NCI-H510A (cell line): Measurements from ENCODE around the gene PRAC1.
A peak's percentile ranks its signal among the peaks of the same experiment; 100 is the strongest.

Source experiments
- DNase-seq: peaks from one replicate; lab custom pipeline; 2025; lab: John Stamatoyannopoulos, UW

The PRAC1 gene

DNA sequence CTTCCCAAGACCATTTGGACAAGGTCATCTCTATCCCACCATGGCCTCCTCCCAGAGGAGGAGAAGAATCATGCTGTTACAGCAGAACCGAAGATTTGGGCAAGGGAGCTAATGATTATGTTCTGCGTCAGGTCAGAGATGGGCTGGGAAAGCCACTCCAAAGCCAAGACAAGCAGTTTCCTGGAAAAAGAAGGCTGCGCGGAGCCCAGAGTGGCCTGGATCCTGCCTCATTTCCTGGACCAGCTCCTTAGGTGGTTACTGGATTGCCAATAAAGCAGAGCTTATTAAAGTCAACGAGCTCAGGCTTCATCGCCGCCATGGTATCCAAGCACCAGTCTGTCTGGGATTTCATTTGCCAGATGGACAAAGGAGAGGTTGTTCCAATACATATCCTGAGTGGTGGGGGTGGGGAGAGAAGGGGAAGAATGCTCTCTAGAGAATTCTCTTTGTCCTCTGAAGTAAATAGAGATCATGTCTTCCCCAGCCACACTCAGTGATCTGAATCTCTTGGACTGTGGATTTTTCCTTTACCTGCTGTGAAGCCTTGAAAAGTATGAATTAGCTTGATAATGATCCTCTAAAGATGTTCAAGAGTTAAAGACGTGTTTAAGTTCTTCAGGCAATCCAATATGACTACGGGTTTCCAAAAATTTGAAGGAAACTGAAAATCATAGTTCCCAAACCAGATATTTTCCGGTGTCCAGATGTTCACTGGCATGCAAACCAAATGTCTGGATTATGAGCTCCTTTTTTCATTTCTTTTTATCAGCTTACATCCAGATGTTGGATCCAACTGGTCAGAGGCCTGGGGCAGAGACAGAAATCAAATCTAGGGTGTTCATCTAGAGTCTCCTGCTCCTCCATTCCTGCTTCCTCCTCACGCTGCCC lies 17.7 kb downstream of the PRAC1 start:
- DNase-seq = no peak

DNA sequence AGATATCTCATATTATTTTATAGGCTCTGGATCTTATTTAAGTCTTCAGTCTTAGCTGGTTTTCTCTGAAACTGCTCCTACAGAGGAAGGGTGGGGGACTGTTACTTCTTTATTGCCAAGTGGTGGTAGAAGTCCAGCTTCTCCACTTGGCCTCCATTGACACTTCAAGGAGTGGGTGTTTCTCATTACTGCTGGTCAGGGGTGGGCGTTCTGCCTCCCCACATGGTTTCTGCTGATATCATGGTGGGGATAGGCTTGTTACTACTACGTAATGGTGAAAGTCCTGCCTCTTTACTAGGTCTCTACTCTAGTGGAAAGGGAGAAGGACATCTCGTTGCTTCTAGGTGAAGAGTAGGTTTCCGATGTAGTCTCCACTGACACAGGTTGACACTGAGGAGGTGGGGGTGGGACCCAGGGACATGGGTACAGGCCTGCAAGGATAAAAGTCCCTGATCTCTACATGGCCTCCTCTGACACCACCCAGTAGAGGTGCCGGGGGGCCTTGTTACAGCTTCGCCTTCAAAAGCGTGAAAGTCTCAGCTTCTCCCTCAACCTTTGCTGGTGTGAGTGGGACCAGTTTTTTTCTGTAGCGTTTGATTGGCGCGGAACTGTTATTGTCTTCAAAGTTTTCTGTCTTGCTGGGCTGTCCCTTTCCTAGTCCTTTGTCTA lies 20.3 kb downstream of the PRAC1 start:
- DNase-seq = no peak

DNA sequence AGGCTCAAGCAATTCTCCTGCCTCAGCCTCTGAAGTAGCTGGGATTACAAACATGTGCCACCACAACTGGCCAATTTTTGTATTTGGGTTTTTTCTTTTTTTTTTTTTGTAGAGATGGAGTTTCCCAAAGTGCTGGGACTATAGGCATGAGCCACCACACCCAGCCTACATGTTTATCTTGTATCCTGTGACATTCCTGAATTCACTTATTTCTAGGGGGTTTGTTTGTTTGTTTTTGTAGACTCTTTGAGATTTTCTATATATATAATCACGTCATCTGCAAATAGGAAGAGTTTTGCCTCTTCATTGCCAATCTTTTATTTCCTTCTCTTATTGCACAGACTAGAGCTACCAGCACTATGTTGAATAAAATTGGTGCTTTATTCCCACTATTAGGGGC lies 29.1 kb downstream of the PRAC1 start:
- no peak for DNase-seq

DNA sequence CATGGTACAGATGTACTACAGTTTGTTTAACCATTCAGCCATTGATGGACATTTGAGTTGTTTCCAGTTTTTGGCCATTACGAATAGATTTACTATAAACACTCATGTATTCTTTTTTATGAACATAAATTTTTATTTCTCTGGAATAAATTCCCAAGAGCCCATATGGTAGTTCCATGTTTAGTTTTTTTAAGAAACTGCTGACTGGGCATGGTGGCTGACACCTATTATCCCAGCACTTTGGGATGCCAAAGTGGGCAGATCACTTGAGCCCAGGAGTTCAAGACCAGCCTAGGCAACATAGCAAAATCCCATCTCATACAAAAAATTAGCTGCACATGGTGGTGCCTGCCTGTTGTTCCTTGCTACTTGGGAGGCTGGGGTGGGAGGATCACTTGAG lies 30.3 kb downstream of the PRAC1 start:
- DNase-seq = no peak

DNA sequence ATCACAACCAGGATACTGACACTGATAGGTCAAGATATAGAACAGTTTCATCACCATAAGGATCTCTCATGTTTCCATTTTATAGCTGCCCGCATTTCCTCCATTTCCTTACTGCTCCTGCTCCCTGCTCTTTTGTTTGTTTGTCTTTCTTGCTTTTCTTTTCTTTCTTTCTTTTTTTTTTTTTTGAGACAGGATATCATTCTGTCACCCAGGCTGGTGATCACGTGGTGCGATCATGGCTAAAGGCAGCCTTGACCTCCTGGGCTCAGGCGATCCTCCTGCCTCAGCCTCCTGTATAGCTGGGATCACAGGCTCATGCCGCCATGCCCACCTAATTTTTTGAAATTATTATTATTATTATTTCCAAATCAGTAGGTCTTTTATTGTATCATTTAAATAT lies 31.7 kb downstream of the PRAC1 start:
- no peak for DNase-seq

DNA sequence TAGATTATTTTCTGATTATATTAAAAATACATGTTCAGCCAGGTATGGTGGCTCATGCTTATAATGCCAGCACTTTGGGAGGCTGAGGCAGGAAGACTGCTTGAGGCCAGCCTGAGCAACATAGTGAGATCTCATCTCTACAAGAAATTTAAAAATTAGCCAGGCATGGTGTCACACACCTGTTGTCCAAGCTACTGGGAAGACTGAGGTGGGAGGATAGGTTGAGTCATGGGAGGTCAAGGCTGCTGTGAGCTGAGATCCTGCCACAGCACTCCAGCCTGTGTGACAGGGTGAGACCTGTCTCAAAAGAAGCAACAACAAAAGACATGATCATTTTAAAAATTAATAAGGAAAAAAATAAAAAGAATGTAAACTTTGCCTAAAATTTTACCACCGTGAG lies 40.7 kb downstream of the PRAC1 start:
- DNase-seq = no peak

DNA sequence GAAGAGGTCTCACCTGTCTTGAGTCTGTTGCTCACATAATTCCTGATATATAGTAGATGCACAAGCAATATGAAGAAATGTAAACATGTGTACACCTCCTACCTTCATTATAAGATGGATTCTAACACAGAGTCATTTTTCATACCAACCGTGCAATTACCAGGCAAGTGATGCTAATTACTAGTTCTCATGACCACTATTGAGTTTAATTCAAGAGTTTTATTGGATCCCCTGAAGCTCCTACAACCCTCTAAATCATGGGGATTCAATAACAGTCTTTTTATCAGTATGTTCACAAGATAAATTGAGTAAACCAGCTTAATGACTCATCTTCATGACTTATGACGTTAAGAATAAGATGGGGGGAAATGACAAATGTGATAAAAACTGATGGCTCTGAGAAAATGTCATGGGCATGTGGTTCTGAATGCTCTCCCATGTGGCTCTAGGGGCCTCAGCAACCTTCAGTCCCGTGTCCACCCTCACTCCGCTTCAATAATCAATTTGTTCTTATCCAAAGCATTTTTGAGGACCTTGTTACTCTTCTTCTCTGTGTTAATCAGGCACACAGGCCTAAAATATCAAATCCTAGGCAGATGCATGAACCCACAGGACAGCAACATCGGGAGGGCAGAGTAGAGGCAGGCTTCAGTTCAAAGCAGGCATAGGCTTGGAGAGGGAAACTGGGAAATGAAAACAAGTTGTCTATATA lies 42.8 kb downstream of the PRAC1 start:
- no peak for DNase-seq

DNA sequence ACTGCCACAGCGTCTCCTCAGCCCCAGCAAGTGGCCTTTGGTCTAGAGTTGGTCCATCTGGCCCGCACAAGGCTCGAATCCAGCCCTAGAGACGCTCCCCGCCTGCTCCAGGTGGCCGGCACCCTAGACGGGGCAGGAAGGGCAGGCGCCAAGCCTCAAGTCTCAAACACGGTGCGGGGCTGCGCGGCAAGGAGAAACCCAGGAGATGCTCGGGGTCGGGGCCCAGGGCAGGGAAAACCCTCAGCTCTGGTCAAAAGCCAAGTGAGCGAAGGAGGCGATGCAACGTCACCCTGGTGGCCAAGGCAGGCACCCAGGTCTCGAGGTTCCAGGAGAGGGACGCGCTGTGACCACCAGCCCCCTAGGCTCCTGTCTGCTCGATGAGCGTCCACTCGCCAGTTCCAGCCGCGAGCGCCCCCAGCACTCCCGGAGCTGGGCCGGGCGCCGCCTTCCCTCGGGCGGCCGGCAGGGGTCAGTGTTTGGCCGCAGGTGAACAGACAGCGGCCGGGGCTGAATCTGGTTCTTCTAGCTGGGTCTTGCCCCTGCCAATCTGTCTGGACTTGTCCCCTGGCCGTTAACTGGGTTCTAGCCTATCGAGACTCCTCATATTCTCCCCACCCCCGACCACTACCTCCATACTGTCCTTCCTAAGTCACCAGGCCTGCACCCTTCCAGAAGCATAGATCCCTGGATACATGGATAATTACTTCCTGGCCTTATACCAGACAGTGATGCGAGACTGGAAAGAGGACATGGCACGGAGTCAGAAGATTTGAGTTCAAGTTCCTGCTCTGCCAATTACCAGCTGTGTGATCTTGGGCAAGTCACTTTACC lies 44.0 kb downstream of the PRAC1 start:
- peak; percentile 67 for DNase-seq

DNA sequence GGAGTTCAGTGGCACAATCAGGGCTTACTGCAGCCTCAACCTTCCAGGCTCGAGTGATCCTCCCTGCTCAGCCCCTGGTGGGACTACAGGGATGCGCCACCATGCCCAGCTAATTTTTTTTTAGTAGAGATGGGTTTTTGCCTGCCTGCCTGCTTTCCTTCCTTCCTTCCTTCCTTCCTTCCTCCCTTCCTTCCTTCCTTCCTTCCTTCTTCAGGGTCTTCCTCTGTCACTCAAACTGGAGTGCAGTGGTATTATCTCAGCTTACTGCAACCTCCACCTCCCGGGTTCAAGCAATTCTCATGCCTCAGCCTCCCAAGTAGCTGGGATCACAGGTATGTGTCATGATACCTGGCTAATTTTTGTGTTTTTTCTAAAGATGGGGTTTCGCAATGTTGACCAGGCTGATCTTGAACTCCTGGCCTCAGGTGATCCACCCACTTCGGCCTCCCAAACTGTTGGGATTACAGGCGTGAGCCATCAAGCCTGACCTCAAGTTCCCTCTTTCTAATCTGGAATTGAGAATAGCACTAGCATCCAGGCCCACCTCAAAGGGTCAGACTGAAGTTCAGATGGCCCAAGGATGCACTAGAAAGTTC lies 45.3 kb downstream of the PRAC1 start:
- DNase-seq = no peak

DNA sequence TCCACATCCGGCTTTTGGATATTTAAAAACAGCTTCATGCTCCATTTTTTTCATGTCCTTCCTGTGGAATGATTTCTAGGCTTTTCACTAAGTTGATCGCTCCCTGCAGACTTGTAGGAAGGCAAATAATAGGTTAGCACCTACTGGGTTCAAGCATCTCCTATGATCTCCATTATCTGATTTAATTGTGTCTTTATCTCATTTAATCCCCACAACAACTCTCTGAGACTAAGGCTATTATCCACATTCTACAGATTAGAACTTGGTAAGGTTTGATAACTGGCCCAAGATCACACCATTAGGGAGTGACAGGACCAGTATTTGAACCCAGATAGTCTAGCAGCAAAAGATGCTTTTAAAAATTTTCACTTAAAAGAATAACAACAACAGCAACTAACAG lies 50.0 kb downstream of the PRAC1 start:
- no peak for DNase-seq
